Measurements from ENCODE around the gene LRRFIP1.
"Not testable (repeated sequence)": the region's sequence is repeated elsewhere in the genome, so short reads cannot be mapped to it uniquely, and the experiment has no call there.

LRRFIP1 gene

GRCh38 chr2:237688541-237688940, 61.2 kb downstream of the LRRFIP1 start:
- DNase-seq (ENCODE audit: low spot score) = not testable (repeated sequence)

- DNase-seq (ENCODE audit: low spot score) = no peak
Observed at GRCh38 chr2:237689336-237690131, 62.1 kb downstream of the LRRFIP1 start.

- no peak for DNase-seq (ENCODE audit: low spot score)
Observed at GRCh38 chr2:237691029-237691907, 63.9 kb downstream of the LRRFIP1 start.

- peak; percentile 77 for DNase-seq (ENCODE audit: low spot score)
Observed at GRCh38 chr2:237691908-237692600, 64.7 kb downstream of the LRRFIP1 start.

- peak; percentile 29 for DNase-seq (ENCODE audit: low spot score)
Observed at GRCh38 chr2:237692601-237693290, 65.4 kb downstream of the LRRFIP1 start.

- DNase-seq (ENCODE audit: low spot score) = peak; percentile 65
Observed at GRCh38 chr2:237693291-237693994, 66.1 kb downstream of the LRRFIP1 start.

- no peak for DNase-seq (ENCODE audit: low spot score)
Observed at GRCh38 chr2:237694415-237695194, 67.2 kb downstream of the LRRFIP1 start.

- DNase-seq (ENCODE audit: low spot score) = peak; percentile 18
Observed at GRCh38 chr2:237695201-237695780, 67.9 kb downstream of the LRRFIP1 start.

GRCh38 chr2:237696461-237696860, 69.1 kb downstream of the LRRFIP1 start:
- no peak for DNase-seq (ENCODE audit: low spot score)

- DNase-seq (ENCODE audit: low spot score) = no peak
Observed at GRCh38 chr2:237697586-237698357, 70.4 kb downstream of the LRRFIP1 start.

GRCh38 chr2:237698358-237698694, 70.9 kb downstream of the LRRFIP1 start:
- DNase-seq (ENCODE audit: low spot score) = no peak

GRCh38 chr2:237699870-237700511, 72.6 kb downstream of the LRRFIP1 start:
- DNase-seq (ENCODE audit: low spot score) = no peak

GRCh38 chr2:237700512-237701032, 73.2 kb downstream of the LRRFIP1 start:
- DNase-seq (ENCODE audit: low spot score) = no peak

- no peak for DNase-seq (ENCODE audit: low spot score)
Observed at GRCh38 chr2:237701033-237701858, 73.9 kb downstream of the LRRFIP1 start.

- no peak for DNase-seq (ENCODE audit: low spot score)
Observed at GRCh38 chr2:237701859-237702390, 74.5 kb downstream of the LRRFIP1 start.

- DNase-seq (ENCODE audit: low spot score) = no peak
Observed at GRCh38 chr2:237702441-237703391, 75.3 kb downstream of the LRRFIP1 start.

Data from SW480 (cell line).